NCI-H2107 (cell line): ENCODE measurements around the gene HSFX4.
"Not testable (repeated sequence)": the region's sequence is repeated elsewhere in the genome, so short reads cannot be mapped to it uniquely, and the experiment has no call there.

ENCODE experiments used
- DNase-seq: peaks from one replicate; lab custom pipeline; 2025; lab: John Stamatoyannopoulos, UW

Gene HSFX4

GRCh38 chrX:149929400-149929799, at the start of gene HSFX4:
HSFX4 (plus strand) TSS chrX:149929573; CDS start chrX:149929645, 72 bp downstream.
- not testable (repeated sequence) for DNase-seq

- DNase-seq = no peak
Measured at GRCh38 chrX:149881081-149881711, 48.2 kb upstream of the HSFX4 start, which contains the start of gene MAGEA8. MAGEA8 (plus strand) TSS chrX:149881183; CDS start chrX:149884273, 3,090 bp downstream.

- not testable (repeated sequence) for DNase-seq
Measured at GRCh38 chrX:149890828-149891227, 38.5 kb upstream of the HSFX4 start.

- DNase-seq = no peak
Measured at GRCh38 chrX:149898554-149898953, 30.8 kb upstream of the HSFX4 start.

GRCh38 chrX:149903889-149904748, 25.3 kb upstream of the HSFX4 start:
- DNase-seq = no peak

GRCh38 chrX:149908308-149908707, 21.1 kb upstream of the HSFX4 start:
- no peak for DNase-seq

- DNase-seq = no peak
Measured at GRCh38 chrX:149908727-149909126, 20.6 kb upstream of the HSFX4 start.

GRCh38 chrX:149909324-149910177, 19.8 kb upstream of the HSFX4 start:
- no peak for DNase-seq

- DNase-seq = no peak
Measured at GRCh38 chrX:149910178-149910695, 19.1 kb upstream of the HSFX4 start.

- DNase-seq = no peak
Measured at GRCh38 chrX:149916745-149917392, 12.5 kb upstream of the HSFX4 start.

GRCh38 chrX:149923836-149924235, 5.5 kb upstream of the HSFX4 start:
- DNase-seq = not testable (repeated sequence)

GRCh38 chrX:149924434-149924833, 4.9 kb upstream of the HSFX4 start:
- DNase-seq = not testable (repeated sequence)

GRCh38 chrX:149927245-149927963, 2.0 kb upstream of the HSFX4 start:
- not testable (repeated sequence) for DNase-seq

- not testable (repeated sequence) for DNase-seq
Measured at GRCh38 chrX:149927964-149928258, 1.5 kb upstream of the HSFX4 start.

- DNase-seq = not testable (repeated sequence)
Measured at GRCh38 chrX:149928635-149929034, 738 bp upstream of the HSFX4 start.

GRCh38 chrX:149931355-149931754, 2.0 kb downstream of the HSFX4 start:
- DNase-seq = not testable (repeated sequence)

GRCh38 chrX:149932150-149932549, 2.8 kb downstream of the HSFX4 start:
- DNase-seq = not testable (repeated sequence)

- not testable (repeated sequence) for DNase-seq
Measured at GRCh38 chrX:149932970-149933369, 3.6 kb downstream of the HSFX4 start.

- not testable (repeated sequence) for DNase-seq
Measured at GRCh38 chrX:149933547-149933946, 4.2 kb downstream of the HSFX4 start.

GRCh38 chrX:149937328-149937727, 8.0 kb downstream of the HSFX4 start:
- DNase-seq = not testable (repeated sequence)
